Keratinocyte (primary cell): Measurements from ENCODE around the gene LRRC63. TPM values are rescaled to one million over a fixed set of nuclear protein-coding genes. Genes with fewer than 3 reads are reported as not detected.

Experiments used
- DNase-seq: peaks from one replicate; pipeline ENCODE4 v3.0.0-alpha.2; 2011; ENCODE audit warnings: low read depth, missing footprints, low spot score
- FAIRE-seq: peaks from 2 replicates; lab custom pipeline; 2011; peaks lifted over from hg19 to GRCh38; lab: Jason Lieb, UNC
- H2AFZ ChIP-seq: 2 replicates; pipeline ENCODE4 v1.6.0; 2012; ENCODE audit warnings: low read length, control low read depth, inconsistent platforms; ENCODE audit not compliant: control insufficient read depth
- H3K27ac ChIP-seq: 2 replicates; pipeline ENCODE4 v1.5.1; 2011; ENCODE audit warnings: low read length; ENCODE audit not compliant: control insufficient read depth, insufficient read depth
- H3K27me3 ChIP-seq: 3 replicates; pipeline ENCODE4 v1.6.0; 2011; ENCODE audit warnings: low read length; ENCODE audit not compliant: control insufficient read depth, insufficient read depth; ENCODE audit errors: extremely low read depth
- H3K36me3 ChIP-seq, 2 experiments: 2 replicates in 1 of 2; 3 replicates in 1 of 2; pipeline ENCODE4 v1.5.1; 2011; ENCODE audit warnings: low read length in 2 of 2, mild to moderate bottlenecking in 1 of 2; ENCODE audit not compliant: control insufficient read depth in 2 of 2, insufficient read depth in 2 of 2; ENCODE audit errors: extremely low read depth in 1 of 2
- H3K4me1 ChIP-seq: 3 replicates; pipeline ENCODE4 v1.5.1; 2011; ENCODE audit warnings: low read length; ENCODE audit not compliant: control insufficient read depth, insufficient read depth; ENCODE audit errors: extremely low read depth
- H3K4me2 ChIP-seq: 3 replicates; pipeline ENCODE4 v1.6.0; 2011; ENCODE audit warnings: low read depth, low read length; ENCODE audit not compliant: control insufficient read depth, insufficient read depth; ENCODE audit errors: extremely low read depth
- H3K4me3 ChIP-seq, 3 experiments: fragments of 200-600 bp in 1 of 3; sonication (generic) in 1 of 3; 2 replicates in 2 of 3; 3 replicates in 1 of 3; pipeline ENCODE4 v1.5.1; 2011 to 2016; ENCODE audit warnings: low read length in 3 of 3, mild to moderate bottlenecking in 3 of 3, control low read depth in 2 of 3, inconsistent platforms in 1 of 3, low read depth in 1 of 3, mixed read lengths in 1 of 3, mixed run types in 1 of 3, moderate library complexity in 1 of 3; ENCODE audit not compliant: control insufficient read depth in 2 of 3, insufficient read depth in 2 of 3; ENCODE audit errors: extremely low read depth in 1 of 3
- H3K79me2 ChIP-seq: 2 replicates; pipeline ENCODE4 v1.6.0; 2012; ENCODE audit warnings: low read length; ENCODE audit not compliant: control insufficient read depth, insufficient read depth
- H3K9ac ChIP-seq: 3 replicates; pipeline ENCODE4 v1.6.0; 2011; ENCODE audit warnings: low read length; ENCODE audit not compliant: control insufficient read depth, insufficient read depth; ENCODE audit errors: extremely low read depth
- H3K9me1 ChIP-seq: 3 replicates; pipeline ENCODE4 v1.6.0; 2011; ENCODE audit warnings: low read length; ENCODE audit not compliant: control insufficient read depth, insufficient read depth; ENCODE audit errors: extremely low read depth
- H3K9me3 ChIP-seq: 2 replicates; pipeline ENCODE4 v1.5.1; 2012; ENCODE audit warnings: low read depth, low read length; ENCODE audit not compliant: control insufficient read depth
- H4K20me1 ChIP-seq: 3 replicates; pipeline ENCODE4 v1.6.0; 2011; ENCODE audit warnings: low read length; ENCODE audit not compliant: control insufficient read depth, insufficient read depth; ENCODE audit errors: extremely low read depth
- EZH2 ChIP-seq: IDR thresholded peaks from one replicate; pipeline ENCODE4 v1.6.1; 2012; ENCODE audit warnings: inconsistent platforms, mild to moderate bottlenecking, low read length, moderate library complexity
- dilution Hi-C: fragments of 300-500 bp; cut with MboI; formaldehyde crosslinking; loops from one replicate; pipeline ENCODE4 v1.7.0; 2020; ENCODE audit warnings: low sequenced_read_pairs; ENCODE audit not compliant: extremely low pct_ligation_motif_present
- polyA plus RNA-seq, 5 experiments: library from polyadenylated mRNA; depleted of rRNA in 3 of 5; stranded (reverse) in 3 of 5; stranded (forward) in 1 of 5; unstranded in 1 of 5; fragments of >200 nt; gene quantifications; 1 replicate in 1 of 5; 2 replicates in 3 of 5; 3 replicates in 1 of 5; pipeline versions ENCODE4 v1.2.1 to v1.2.3, GENCODE V29; 2011 to 2012; ENCODE audit warnings: missing spikeins in 2 of 5, low read depth in 1 of 5, low replicate concordance in 1 of 5
- TF ChIP-seq, protein P1 (sequence below), 3 experiments: IDR thresholded peaks in 1 of 3; conservative IDR thresholded peaks in 1 of 3; optimal IDR thresholded peaks in 1 of 3; 2 replicates in 2 of 3; 3 replicates in 1 of 3; pipeline versions ENCODE3 to v1.5.1; 2011; ENCODE audit warnings: low read length in 3 of 3, mild to moderate bottlenecking in 3 of 3, moderate library complexity in 2 of 3, control low read depth in 1 of 3, inconsistent platforms in 1 of 3; ENCODE audit not compliant: insufficient read depth in 2 of 3; ENCODE audit errors: extremely low read depth in 1 of 3

LRRC63 gene
- polyA plus RNA-seq, 1 donor (not counting 4 experiments of a cell fraction or from before 2014, with no cell fraction given): not detected

- Histone ChIP-seq H3K4me1 (no peaks in the 10 kb centered on the region), H3K27me3 (peaks cover 13% of the 10 kb centered on the region), H3K79me2 (no peaks in the 10 kb centered on the region), H4K20me1 (no peaks in the 10 kb centered on the region), H3K9me1 (no peaks in the 10 kb centered on the region), H3K9ac (no peak overlapping the region), H3K4me2 (no peak overlapping the region), H3K4me3 (no peak overlapping the region), H2AFZ (no peak overlapping the region), H3K36me3 (no peaks in the 10 kb centered on the region), H3K9me3 (no peaks in the 10 kb centered on the region), H3K27ac (no peak overlapping the region)
- dilution Hi-C loops: no loop called here
- FAIRE-seq (no peak), DNase-seq (no peak)
- TF ChIP-seq, protein P1, sequence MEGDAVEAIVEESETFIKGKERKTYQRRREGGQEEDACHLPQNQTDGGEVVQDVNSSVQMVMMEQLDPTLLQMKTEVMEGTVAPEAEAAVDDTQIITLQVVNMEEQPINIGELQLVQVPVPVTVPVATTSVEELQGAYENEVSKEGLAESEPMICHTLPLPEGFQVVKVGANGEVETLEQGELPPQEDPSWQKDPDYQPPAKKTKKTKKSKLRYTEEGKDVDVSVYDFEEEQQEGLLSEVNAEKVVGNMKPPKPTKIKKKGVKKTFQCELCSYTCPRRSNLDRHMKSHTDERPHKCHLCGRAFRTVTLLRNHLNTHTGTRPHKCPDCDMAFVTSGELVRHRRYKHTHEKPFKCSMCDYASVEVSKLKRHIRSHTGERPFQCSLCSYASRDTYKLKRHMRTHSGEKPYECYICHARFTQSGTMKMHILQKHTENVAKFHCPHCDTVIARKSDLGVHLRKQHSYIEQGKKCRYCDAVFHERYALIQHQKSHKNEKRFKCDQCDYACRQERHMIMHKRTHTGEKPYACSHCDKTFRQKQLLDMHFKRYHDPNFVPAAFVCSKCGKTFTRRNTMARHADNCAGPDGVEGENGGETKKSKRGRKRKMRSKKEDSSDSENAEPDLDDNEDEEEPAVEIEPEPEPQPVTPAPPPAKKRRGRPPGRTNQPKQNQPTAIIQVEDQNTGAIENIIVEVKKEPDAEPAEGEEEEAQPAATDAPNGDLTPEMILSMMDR (optimal IDR thresholded peaks at IDR 0.05 in 1 of 3, IDR thresholded peaks at IDR 0.05 in 1 of 3, conservative IDR thresholded peaks at IDR 0.05 in 1 of 3; ENCODE audit: extremely low read depth in 1 of 3, insufficient read depth in 2 of 3, low read length in 3 of 3): no peak
- no peak for TF ChIP-seq EZH2
These were observed 40.5 kb upstream of the LRRC63 start for GRCh38 chr13:46171217-46171616.

DNA sequence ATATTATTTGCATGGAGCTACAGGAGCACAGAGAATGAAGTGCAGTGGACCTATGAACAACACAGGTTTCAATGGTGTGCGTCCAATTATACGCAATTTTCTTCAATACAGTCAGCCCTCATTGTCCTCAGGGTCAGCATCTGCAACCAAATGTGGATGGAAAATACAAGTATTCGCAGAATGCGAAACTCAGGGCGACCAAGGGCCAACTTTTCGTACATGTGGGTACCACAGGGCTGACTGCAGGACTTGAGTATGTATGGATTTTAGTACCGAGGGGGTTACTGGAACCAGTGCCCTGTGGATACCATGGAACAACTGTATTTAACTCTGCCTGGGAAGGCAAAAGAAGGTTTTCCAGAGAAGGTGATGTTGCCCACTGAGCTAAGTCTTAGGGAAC is 40.0 kb upstream of the LRRC63 start:
- TF ChIP-seq, protein P1 (optimal IDR thresholded peaks at IDR 0.05 in 1 of 3, IDR thresholded peaks at IDR 0.05 in 1 of 3, conservative IDR thresholded peaks at IDR 0.05 in 1 of 3; ENCODE audit: extremely low read depth in 1 of 3, insufficient read depth in 2 of 3, low read length in 3 of 3): no peak
- TF ChIP-seq EZH2: no peak
- H3K27me3 ChIP-seq: peaks cover 12% of the 10 kb centered on the region
- H3K36me3 ChIP-seq: no peaks in the 10 kb centered on the region
- no peaks in the 10 kb centered on the region for H3K79me2 ChIP-seq
- no peak overlapping the region for H3K9ac ChIP-seq
- no peak overlapping the region for H3K4me3 ChIP-seq
- no peak overlapping the region for H3K4me2 ChIP-seq
- H3K9me3 ChIP-seq: no peaks in the 10 kb centered on the region
- H3K27ac ChIP-seq: no peak overlapping the region
- H3K9me1 ChIP-seq: no peaks in the 10 kb centered on the region
- FAIRE-seq (no peak), DNase-seq (no peak)
- H2AFZ ChIP-seq: no peak overlapping the region
- H4K20me1 ChIP-seq: no peaks in the 10 kb centered on the region
- dilution Hi-C loops: no loop called here
- no peaks in the 10 kb centered on the region for H3K4me1 ChIP-seq
